GM23248 (cell line): Measurements from ENCODE around the gene AMACR.

Source experiments
- EZH2 ChIP-seq: fragments of 200-600 bp; sonication (generic); IDR thresholded peaks from 2 replicates; pipeline ENCODE4 v1.6.1; 2018; ENCODE audit warnings: antibody characterized with exemption, mild to moderate bottlenecking; ENCODE audit not compliant: insufficient read depth, poor library complexity, severe bottlenecking
- EZH2phosphoT487 ChIP-seq: fragments of 200-600 bp; sonication (generic); IDR thresholded peaks from 2 replicates; pipeline ENCODE4 v1.6.1; 2018; ENCODE audit warnings: antibody characterized with exemption, moderate library complexity, mild to moderate bottlenecking, low read depth; ENCODE audit not compliant: insufficient read depth

DNA sequence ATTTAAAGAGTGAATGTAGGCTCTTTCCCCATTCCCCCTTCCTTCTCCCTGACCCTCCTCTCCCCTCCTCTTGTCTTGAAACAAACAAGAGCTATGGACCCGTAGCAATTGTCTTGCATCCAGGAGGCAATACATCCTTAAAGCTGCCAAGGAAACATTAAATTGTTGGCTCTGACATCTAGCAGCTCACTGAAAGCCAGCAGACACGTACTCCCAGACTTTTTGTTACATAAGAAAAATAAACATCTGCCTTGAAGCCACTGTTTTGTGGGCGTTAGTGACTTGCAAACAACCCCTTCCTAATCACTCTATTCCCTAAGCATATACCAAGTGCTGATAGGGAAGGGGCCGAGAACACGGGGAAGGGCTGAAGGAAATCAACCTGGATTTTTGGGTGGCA, 32.0 kb downstream of the AMACR start:
- TF ChIP-seq EZH2phosphoT487 (no peak), EZH2 (no peak)
